ENCODE measurements around the gene HS3ST6. TPM values are rescaled to one million over a fixed set of nuclear protein-coding genes. Genes with fewer than 3 reads are reported as not detected.

The HS3ST6 gene
- total and polyA plus RNA-seq, 2 of the 13 experiments (the other 11 are each of a cell fraction or from before 2014, with no cell fraction given), result not detected

DNA sequence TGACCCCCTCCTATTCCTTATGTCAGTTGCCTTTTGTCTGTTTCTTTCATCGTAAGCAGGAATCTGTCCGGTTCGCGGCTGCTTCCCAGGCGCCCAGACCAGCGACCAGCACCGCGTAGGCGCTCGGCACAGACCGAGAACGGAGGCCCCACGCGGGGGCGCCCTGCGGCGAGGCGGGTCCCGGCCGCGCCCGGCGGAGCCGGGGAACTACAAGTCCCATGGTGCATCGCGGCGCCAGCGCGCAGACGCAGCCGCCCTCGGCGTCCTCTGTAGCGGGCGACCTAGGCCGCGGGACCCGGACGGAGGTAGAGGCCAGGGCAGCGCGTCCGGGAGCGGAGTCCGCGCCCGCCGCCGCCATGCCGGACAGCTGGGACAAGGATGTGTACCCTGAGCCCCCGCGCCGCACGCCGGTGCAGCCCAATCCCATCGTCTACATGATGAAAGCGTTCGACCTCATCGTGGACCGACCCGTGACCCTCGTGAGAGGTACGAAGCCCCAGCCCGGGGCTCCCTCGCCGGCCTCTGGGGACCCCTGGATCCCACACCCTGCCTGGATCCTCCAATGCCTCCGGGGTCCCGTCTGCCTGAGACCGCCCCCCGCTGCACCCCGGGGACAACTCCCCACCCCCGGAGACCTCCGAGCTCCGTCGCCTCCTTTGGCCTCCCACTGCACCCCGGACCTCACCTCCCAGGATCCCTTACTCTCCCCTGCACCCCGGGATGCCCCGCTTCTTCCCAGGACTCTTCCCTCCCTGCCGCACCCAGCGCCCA is 41.2 kb upstream of the HS3ST6 start, which contains the start of gene NDUFB10 (continued):
- TF ChIP-seq, protein P1, sequence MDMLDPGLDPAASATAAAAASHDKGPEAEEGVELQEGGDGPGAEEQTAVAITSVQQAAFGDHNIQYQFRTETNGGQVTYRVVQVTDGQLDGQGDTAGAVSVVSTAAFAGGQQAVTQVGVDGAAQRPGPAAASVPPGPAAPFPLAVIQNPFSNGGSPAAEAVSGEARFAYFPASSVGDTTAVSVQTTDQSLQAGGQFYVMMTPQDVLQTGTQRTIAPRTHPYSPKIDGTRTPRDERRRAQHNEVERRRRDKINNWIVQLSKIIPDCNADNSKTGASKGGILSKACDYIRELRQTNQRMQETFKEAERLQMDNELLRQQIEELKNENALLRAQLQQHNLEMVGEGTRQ (IDR thresholded peaks at IDR 0.05; ENCODE audit: low read depth, low read length), result no peak
- TF ChIP-seq, protein P1 (CRISPR knock-in tag; IDR thresholded peaks at IDR 0.05; ENCODE audit: borderline replicate concordance), result no peak; the same call in 1 of the 2 replicates
- TF ChIP-seq ZNF343 (CRISPR knock-in tag; IDR thresholded peaks at IDR 0.05) (peak; percentile 40; the same call in 1 of the 2 replicates), HNF4A (CRISPR knock-in tag; IDR thresholded peaks at IDR 0.05) (peak; percentile 39; the same call in 1 of the 2 replicates), HOXA3 (CRISPR knock-in tag; IDR thresholded peaks at IDR 0.05) (peak; percentile 94), POLR2G (IDR thresholded peaks at IDR 0.05; ENCODE audit: low read depth, low read length) (peak; percentile 98), ZNF883 (CRISPR knock-in tag; IDR thresholded peaks at IDR 0.05; ENCODE audit: not compliant biosample characterization) (no peak), MXI1 (IDR thresholded peaks at IDR 0.05; ENCODE audit: borderline replicate concordance, low read depth, low read length) (peak; percentile 87; the same call in 1 of the 3 replicates), GABPB1 (CRISPR knock-in tag; IDR thresholded peaks at IDR 0.05) (peak; percentile 89), ZNF670 (CRISPR knock-in tag; IDR thresholded peaks at IDR 0.05; ENCODE audit: borderline replicate concordance) (peak; percentile 61; the same call in 1 of the 2 replicates), HOXA5 (CRISPR knock-in tag; IDR thresholded peaks at IDR 0.05) (peak; percentile 79; the same call in 1 of the 2 replicates), ZNF546 (CRISPR knock-in tag; conservative IDR thresholded peaks at IDR 0.05) (no peak), KAT7 (CRISPR knock-in tag; IDR thresholded peaks at IDR 0.05; ENCODE audit: borderline replicate concordance) (peak; percentile 89; the same call in 1 of the 2 replicates)
- TF ChIP-seq, protein P2, sequence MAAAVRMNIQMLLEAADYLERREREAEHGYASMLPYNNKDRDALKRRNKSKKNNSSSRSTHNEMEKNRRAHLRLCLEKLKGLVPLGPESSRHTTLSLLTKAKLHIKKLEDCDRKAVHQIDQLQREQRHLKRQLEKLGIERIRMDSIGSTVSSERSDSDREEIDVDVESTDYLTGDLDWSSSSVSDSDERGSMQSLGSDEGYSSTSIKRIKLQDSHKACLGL (CRISPR knock-in tag; IDR thresholded peaks at IDR 0.05), result peak; percentile 64; the same call in 1 of the 2 replicates
- TF ChIP-seq, protein P3, sequence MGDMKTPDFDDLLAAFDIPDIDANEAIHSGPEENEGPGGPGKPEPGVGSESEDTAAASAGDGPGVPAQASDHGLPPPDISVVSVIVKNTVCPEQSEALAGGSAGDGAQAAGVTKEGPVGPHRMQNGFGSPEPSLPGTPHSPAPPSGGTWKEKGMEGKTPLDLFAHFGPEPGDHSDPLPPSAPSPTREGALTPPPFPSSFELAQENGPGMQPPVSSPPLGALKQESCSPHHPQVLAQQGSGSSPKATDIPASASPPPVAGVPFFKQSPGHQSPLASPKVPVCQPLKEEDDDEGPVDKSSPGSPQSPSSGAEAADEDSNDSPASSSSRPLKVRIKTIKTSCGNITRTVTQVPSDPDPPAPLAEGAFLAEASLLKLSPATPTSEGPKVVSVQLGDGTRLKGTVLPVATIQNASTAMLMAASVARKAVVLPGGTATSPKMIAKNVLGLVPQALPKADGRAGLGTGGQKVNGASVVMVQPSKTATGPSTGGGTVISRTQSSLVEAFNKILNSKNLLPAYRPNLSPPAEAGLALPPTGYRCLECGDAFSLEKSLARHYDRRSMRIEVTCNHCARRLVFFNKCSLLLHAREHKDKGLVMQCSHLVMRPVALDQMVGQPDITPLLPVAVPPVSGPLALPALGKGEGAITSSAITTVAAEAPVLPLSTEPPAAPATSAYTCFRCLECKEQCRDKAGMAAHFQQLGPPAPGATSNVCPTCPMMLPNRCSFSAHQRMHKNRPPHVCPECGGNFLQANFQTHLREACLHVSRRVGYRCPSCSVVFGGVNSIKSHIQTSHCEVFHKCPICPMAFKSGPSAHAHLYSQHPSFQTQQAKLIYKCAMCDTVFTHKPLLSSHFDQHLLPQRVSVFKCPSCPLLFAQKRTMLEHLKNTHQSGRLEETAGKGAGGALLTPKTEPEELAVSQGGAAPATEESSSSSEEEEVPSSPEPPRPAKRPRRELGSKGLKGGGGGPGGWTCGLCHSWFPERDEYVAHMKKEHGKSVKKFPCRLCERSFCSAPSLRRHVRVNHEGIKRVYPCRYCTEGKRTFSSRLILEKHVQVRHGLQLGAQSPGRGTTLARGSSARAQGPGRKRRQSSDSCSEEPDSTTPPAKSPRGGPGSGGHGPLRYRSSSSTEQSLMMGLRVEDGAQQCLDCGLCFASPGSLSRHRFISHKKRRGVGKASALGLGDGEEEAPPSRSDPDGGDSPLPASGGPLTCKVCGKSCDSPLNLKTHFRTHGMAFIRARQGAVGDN (CRISPR knock-in tag; IDR thresholded peaks at IDR 0.05), result peak; percentile 87
- TF ChIP-seq, protein P4, sequence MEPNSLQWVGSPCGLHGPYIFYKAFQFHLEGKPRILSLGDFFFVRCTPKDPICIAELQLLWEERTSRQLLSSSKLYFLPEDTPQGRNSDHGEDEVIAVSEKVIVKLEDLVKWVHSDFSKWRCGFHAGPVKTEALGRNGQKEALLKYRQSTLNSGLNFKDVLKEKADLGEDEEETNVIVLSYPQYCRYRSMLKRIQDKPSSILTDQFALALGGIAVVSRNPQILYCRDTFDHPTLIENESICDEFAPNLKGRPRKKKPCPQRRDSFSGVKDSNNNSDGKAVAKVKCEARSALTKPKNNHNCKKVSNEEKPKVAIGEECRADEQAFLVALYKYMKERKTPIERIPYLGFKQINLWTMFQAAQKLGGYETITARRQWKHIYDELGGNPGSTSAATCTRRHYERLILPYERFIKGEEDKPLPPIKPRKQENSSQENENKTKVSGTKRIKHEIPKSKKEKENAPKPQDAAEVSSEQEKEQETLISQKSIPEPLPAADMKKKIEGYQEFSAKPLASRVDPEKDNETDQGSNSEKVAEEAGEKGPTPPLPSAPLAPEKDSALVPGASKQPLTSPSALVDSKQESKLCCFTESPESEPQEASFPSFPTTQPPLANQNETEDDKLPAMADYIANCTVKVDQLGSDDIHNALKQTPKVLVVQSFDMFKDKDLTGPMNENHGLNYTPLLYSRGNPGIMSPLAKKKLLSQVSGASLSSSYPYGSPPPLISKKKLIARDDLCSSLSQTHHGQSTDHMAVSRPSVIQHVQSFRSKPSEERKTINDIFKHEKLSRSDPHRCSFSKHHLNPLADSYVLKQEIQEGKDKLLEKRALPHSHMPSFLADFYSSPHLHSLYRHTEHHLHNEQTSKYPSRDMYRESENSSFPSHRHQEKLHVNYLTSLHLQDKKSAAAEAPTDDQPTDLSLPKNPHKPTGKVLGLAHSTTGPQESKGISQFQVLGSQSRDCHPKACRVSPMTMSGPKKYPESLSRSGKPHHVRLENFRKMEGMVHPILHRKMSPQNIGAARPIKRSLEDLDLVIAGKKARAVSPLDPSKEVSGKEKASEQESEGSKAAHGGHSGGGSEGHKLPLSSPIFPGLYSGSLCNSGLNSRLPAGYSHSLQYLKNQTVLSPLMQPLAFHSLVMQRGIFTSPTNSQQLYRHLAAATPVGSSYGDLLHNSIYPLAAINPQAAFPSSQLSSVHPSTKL (CRISPR knock-in tag; IDR thresholded peaks at IDR 0.05), result peak; percentile 53; the same call in 1 of the 2 replicates
